CD4-positive, alpha-beta T cell treated with Interleukin-4 for 1 hour (primary cell): ENCODE results near the gene AFF3.
"Not testable (repeated sequence)": the region's sequence is repeated elsewhere in the genome, so short reads cannot be mapped to it uniquely, and the experiment has no call there.

Experiments
- DNase-seq, 2 donors: peaks; one replicate each; pipeline ENCODE4 v3.0.0-alpha.2; 2020 to 2022

Gene AFF3

DNA sequence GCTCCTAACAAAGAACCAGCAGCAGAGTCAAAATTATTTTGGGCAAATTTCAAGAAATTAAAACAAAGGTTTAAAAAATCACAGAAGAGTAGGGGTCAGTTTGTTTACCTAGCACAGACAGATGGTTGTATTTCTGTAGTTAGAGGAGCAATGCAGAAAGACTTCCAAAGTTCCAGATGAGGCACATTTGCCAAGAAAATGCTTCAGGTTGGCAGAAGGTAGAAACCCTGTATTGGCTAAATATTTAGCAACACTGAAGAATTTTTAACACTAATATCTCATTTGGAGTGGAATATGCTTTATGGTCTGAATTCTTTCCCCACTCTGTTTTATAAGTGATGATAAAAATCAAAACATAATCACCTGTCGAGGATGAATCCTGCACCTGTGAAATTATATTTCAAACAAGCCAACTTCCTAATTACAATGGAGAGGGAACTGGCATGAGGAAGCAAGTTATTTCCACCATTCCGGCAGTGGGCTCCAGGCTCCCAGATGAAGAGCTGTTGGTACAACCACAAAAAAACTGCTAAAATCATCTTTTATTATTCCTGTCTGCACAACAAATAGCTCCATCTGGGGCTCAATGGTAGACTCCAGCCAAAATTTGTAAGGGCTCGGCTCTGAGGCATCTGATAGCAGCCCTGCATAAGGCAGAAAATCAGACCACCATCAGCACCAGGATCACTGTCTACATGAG lies 366.0 kb downstream of the AFF3 start:
- no peak for DNase-seq

DNA sequence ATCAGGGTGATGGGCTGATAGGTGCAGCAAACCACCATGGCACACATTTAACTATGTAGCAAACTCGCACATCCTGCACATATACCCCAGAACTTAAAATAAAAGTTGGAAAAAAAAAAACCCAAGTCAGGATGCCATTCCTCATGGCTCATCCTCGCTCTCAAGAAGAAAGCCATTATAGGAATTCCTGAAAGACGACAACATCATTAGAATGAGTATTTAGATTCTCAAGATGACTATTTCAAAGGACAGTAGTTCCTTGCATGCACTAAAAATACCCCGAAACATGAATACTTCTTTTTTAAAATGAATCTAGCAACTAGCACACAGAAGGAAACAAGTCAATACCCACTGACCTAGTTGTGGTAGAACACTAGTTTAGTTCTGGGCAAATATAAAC lies 366.8 kb downstream of the AFF3 start:
- no peak for DNase-seq

DNA sequence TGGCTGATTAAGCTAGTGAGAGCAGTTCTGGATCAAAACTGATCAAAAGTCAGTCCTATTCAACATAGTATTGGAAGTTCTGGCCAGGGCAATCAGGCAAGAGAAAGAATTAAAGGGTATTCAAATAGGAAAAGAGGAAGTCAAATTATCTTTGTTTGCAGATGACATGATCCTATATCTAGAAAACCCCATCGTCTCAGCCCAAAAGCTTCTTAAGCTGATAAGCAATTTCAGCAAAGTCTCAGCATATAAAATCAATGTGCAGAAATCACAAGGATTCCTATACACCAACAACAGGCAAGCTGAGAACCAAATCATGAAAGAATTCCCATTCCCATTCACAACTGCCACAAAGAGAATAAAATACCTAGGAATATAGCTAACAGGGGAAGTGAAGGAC lies 368.7 kb downstream of the AFF3 start:
- not testable (repeated sequence) for DNase-seq

DNA sequence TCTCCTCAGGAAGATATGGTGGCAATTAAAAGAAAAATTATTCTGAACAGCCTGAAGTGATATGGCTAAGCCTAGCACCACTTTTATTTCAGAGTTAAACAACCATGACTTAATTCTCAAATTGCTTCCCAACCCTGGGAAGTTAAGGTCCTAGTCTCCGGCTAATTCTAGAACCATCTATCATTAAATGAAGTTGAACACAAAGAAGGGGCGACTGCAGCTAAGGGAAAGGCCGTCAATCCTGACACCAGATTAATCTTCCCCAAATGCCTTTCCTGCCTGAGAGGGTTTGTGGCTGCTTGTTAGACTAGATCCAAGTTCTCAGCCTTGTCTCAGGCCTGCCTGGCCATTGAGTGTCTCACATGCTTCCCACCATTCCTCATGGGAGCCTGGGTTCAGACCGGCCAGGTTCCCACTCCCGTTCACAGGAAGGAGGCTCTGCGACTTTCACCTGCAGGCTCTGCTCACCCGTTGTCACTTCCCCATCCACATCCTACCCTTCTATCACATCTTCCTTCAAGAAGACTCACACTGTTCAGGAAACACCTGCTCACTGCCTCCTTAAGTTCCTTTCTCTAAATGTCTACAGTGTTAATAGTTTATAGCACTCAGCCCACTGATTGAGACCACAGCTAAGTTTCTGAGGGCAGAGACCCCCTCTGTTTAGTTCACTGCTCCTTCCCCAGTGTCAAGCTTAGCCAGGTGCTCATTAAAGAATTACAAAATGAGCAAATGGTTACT lies 369.6 kb downstream of the AFF3 start:
- no peak for DNase-seq

DNA sequence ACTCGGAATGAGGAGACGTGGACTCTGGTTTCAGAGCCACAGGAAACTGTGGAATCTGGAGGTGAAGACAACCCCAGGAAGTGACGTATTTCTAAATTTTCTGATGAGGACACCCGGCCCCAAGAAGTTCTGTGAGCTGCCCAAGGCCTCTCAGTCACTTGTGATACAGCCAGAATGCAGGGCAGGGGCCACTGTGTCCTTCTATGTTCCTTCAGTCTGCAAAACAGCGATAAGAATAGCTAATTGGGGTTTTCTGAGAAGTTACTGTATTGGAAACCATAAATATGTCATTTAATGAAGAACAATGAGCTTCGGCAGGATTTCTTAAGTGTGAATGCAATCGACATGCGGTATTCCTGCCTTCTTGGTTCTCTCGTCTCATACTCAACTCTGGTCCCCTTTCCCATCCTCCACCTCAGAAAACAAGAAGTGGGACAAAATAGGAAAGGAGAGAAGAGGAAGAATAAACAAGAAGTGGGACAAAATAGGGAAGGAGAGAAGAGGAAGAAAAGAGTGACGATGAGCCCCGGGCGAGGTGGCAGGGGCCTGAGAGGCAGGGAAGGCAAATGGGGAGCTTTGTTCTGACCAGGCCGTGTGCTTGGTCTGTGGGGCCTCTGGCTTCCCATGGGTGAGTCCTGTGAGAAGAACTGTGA lies 370.6 kb downstream of the AFF3 start:
- peak in 1 of 2 donors; percentile 21 for DNase-seq

DNA sequence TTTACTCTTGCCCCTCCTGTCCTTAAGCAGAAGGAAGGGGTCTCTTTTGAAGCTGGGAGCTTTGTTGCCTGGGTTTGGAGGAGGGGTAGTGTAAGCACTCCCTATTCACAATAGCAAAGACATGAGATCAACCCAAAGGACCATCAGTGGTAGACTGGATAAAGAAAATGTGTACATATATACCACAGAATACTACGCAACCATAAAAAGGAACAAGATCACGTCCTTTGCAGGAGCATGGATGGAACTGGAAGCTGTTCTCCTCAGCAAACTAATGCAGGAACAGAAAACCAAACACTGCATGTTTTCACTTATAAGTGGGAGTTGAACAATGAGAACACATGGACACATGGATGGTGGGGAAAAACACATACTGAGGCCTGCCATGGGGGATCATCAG lies 371.5 kb downstream of the AFF3 start:
- no peak for DNase-seq

DNA sequence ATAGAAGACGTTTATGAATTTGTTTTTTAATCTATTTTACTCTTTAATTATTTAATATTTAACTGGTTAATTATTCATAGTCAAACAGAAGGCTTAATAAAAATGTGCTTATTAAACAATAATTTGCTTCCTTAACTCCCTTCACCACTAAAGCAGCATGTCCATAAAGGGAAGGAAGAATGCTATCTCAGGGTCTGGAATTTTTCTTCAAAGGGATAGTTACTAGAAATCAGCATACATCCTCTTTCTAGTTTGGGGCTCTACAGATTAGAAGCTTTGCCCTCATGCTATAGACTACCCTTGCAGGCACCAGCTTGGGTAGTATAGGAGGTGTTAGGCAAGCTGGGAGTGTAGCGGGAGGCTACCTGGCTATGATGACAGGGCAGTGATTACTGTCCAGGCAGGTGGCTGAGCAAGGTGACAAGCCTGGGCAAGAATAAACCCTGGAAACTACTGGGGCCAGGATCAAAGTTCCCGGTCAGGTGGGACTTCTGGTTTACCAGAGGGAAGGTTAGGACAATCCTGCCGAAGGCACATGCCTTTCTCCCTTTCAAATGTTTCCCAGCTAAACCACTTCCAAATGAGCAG lies 376.6 kb downstream of the AFF3 start:
- no peak for DNase-seq

DNA sequence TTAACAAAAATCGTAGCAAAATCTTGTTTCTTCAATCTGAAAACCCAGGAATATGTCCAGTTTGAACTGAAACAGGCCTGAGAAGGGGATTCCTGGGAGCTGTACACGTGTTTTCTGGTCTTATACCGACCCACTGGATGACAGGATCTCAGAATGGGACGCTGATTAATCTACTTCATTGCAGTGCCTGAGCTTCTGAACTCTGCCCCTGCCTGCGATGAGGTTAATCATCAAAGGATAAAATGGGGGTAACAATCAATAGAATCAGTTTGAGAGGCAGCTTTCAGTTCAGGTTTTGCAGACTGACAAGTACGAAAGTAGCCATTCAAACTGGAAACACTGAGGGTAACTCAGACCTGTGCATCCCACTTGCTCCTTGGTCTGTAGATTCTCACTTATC lies 378.6 kb downstream of the AFF3 start:
- no peak for DNase-seq

DNA sequence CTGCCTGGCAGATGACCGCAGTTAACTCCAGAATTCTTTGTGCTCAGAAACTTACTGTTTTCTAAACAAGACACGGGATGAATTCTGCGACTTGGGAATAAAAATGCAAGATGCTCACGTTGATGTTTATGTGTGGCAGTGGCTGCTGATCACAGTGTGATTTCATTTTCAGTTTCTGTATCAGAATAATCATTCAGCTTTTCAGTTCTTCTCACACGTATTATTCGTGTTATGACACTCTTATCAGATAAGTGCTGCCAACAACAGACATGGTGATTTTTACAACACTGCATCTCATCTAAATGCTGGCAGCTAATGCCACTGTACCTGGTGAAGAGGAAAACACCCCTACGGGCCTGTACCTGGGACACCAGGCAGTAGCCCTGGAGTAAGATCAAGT lies 379.7 kb downstream of the AFF3 start:
- DNase-seq = no peak

DNA sequence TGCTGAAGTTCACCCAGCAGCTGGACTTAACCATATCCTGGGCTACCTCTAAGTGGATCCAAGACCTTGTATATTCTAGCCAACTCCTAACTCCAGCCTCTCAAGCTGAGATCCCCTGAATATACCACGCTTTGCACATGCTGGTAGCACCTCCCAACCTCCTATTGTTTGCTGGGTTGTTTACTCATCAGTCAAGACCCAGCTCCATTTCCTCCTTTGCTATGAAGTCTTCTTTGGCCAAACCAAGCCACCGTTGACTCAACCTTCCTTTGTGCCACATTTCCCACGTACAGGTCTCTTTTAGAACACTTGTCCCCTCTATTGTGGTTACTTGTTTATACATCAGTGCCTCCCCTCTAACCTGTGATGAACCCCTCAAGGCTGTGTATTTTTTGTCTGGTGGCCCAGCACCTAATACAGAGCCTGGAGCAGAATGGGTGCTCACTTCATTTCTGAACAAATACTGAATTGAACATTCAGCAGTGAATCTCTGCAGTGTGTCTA lies 384.7 kb downstream of the AFF3 start:
- DNase-seq = no peak

DNA sequence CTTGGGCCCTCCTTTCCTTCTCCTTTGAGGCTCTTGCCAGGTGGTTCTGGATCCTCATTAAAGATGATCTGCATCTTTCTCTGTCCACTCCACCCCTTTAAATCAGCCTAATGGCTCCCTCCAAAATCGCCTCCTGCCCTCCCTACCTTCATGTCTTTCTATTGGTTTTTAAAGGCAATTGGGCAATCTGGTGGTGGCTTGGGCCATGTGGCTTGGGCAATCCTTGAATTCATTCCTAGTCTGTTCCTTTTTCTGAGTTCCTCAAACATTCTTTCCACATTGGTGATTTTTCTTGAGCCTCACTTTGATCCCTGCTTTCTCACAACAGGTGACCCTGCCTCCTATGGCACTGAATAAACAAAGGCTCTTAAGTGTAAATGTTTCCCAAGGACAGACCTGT lies 386.3 kb downstream of the AFF3 start:
- no peak for DNase-seq

DNA sequence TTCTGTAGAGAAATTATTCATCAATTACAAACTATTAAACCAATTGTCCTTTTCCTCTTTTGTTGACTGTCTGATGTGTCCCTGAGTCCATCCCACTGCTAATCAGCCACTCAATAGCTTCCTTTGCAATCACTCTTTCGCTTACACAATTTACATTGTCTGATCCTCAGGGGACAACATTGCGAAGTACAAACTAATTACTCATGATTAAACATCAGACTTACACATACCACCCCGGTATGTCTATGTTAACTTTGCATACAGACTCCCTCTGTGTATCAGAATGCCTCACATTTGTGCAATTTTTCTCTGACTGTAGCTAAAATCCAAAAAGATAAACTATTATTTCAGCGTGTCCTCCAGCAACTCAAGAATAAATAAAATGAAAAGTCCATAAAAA lies 388.2 kb downstream of the AFF3 start:
- DNase-seq = no peak

DNA sequence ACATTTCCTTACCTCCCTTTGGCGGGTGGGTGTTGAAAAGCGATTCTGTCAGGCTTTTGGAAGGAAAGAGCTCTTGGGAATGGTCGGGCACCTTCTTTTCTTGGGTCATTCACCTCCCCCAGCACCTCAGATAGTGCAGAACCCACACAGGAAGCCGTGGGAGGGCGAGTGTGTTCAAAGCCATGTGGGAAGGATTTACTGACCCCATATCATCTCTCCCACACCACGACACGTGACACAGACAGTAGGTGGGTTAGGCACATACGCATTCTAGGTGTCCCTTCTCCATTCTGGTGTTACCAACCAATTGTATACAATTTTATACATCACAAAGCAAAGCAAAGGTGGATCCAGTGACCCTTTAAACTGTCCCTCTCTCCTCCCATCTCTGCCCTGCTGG lies 388.9 kb downstream of the AFF3 start:
- no peak for DNase-seq

DNA sequence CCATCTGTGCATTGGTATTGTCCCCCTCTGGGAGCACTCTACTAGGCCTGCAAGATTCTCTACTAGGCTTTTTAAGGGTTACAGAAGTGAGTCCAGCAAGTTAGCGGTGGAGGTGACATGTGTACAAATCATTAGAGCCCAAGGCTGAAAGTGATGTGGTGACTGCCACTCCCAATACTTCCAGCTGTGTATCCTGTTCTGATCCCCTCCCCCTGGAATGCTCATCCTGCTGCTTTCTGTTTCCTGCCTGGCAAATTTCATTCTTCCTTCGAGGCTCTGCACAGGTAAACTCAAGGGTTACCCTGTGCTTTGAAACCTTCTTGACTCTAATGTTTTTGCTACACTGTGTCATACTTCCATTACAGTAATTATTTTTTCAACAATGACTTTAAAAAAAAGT lies 394.0 kb downstream of the AFF3 start:
- DNase-seq = no peak

DNA sequence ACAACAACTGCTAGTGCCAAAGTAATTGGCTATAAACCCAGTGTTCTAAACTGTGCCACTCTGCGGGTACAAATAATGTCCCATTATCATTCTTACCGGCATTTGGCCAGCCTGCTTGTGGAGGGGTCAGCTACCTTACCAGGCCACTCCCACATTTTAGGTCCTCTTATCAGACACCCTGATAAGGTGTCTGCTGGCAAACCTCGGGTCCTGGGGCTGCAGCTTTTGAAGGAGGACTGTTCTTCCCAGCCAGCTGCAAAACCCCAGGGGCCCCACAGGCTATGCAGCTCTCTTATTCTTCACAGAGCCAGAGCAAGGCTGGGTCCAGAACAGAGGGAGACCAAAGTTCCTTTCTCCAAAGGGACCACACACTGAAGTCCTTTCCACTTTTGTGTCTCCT lies 394.5 kb downstream of the AFF3 start:
- DNase-seq = no peak

DNA sequence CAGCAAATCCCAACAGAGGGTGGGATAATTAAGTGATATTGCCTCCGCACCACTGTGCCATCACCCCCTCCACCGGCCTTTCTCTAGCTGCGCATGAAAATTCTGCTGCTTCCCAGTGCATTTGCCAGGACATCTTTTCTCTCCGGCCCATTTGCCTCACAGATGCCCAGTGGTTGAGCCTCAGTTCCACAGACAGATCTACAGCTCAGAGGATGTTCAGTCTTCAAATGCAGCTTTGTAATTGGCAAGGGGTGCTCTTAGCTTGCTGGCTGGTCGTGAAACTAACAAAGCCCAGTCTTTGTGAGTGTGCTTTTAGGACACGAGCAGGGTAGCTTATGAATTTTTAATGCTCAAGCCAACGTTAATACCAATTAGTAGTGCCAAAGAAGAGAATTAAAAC lies 399.2 kb downstream of the AFF3 start:
- DNase-seq = no peak

DNA sequence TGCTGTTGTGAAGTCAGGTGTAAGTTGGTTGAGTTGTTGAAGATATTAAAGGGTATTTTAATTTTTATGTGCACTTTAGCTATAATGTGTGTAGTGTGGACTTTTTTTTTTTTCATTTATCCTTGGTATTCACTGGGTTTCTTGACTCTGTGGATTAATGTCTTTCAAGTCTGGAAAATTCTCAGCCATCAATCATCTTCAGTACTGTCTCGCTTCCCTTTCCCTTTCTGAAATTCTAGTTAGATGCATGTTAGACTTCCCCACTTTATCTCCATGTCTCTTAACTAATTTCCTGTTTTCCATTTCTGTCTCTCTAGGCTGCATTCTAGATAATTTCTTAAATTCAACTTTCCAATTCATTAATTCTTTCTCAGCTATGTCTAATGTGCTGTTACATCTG lies 404.9 kb downstream of the AFF3 start:
- no peak for DNase-seq

DNA sequence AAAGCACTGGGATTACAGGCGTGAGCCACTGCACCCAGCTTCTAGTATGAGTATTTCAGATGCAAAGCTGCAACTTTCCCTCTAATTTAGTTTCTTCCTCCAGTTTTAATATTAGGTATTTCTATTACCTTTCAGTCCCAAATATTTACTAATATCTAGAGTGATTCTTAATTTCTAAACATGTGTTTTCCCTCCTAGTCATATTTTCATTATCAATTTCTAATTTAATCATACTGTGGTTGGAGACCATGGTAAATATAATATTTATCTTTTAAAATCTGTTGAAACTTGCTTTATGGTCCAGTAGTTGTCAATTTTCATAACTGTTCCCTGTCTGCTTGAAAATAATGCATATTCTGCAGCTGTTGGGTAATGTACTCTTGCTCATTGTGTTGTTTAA lies 406.6 kb downstream of the AFF3 start:
- no peak for DNase-seq

DNA sequence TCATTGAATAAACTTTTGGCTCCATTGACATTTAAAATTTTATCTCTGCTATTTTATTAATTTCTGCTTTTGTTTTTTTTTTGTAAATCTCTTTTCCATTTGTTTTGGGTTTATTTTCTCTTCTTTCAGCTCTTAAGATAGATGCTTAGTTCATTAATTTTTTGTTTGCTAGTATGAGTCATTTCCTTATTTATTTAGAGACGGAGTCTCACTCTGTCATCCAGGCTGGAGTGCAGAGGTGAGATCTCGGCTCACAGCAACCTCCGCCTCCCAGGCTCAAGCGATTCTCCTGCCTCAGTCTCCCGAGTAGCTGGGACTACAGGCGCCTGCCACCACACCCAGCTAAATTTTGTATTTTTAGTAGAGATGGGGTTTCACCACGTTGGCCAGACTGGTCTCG lies 407.1 kb downstream of the AFF3 start:
- DNase-seq = not testable (repeated sequence)

DNA sequence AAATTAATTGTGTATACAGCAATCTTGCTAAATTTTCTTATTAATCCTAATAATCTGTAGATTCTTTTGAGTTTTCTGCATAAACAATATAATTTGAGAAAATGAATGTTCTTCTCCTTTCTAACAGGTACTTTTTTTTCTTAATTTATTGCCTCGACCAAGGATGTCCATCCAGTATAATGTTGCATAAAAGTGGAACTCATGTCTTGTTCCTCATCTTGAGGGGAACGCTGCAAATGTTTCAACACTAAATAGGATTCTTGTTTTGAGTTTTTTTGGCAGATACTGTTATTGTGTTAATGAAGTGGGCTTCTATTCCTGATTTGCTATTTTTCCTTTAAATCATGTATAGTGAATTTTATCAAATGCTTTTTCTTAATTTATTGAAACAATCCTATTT lies 408.2 kb downstream of the AFF3 start:
- DNase-seq = no peak

DNA sequence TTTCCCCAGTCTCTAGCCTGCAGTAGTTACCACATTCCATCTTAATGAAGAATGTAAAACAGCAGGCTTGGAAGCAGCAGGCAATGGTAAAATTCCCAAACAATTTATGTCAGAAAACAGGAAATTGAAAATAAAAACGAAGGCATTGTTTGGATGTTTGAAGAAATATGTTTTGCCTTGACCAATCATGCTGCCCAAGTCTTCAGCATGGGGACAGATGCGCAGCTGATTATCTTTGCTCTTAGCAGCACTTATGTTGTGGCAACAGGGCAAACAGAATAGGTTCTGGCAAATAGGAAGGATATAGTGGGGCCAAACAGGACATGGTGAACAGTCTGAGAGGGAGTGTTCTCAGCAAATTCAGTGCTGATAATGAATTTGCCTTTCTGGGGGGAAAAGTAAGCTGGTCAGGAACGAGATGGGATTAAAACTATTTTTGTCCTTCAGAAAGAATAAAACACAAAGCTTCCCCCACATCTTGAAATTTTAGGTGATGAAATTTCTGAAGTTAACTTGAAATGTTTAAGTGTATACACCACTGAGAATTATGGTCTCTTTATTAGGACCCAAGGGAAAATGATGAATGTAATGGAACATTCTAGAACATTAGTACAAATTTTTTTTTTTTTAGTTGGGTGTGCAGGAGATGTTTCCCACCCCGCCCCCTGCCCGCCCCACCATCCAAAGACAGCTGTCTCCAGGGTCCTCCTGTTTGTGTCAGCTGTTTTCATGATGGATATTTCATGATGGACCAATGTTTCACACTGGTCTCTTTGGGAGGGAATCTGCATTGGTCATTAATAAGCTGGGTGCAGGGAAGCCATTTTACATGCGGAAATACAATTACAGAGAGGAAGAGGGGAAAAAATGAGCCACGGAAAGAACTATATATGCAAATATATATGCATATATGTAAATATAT lies 413.0 kb downstream of the AFF3 start:
- DNase-seq = no peak

DNA sequence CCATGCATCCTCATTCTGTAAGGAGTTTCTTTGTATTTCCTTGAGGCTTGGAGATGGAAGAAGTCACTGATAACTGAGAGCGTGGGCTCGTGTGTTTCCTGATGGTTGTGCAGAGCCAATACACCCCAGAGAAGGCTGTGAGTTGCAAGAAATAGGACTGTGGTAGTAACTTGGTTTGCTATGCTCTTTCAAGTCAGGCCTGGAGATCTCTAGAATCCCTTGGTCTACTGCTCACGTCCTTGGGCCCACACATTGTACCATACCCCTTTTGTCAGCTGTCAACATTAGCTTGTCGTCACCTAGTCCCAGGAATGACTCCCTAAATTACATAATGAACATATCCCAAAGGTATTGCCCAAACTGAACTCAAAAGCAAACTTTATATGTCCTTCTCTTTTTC lies 414.2 kb downstream of the AFF3 start:
- no peak for DNase-seq

DNA sequence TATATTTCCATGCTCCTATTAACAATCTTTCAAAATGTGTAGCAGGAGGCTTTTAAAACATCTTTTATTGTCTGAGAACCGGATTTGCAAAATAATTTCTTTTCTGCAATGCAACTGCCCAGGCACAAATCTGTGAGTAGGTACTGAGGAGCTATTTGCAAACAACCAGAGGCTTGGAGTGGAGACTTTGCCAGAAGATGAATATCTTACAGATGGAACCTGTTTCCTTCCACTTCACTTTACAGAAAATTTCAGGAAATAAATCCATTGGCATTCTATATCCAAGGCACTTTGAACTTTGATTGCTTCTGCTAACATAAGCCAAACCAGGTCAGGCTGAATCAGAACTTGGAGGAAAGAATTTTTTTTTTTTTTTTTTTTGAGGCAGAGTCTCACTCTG lies 415.2 kb downstream of the AFF3 start:
- no peak for DNase-seq
